GM18526 (cell line): Measurements from ENCODE around the gene RIC8B.

Source experiments
- POLR2A ChIP-seq: IDR thresholded peaks from 3 replicates; pipeline ENCODE4 v1.6.1; 2011; ENCODE audit not compliant: insufficient read length; ENCODE audit errors: extremely low read depth

The RIC8B gene

DNA sequence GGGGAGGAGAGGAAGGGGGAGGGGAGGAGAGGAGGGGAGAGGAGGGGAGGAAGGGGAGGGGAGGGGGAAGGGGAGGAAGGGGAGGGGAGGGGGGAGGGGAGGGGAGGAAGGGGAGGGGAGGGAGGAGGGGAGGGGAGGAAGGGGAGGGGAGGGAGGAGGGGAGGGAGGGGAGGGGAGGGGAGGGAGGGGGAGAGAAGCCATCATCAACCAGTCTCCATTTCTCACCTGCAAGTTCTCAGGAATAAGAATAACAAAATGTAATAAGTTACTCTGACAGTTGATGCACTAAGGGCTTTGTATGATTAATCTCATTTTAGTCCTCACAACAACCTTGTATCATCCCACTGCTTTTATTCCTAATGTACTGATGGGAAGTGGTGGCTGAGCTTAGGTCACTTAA is 122.1 kb downstream of the RIC8B start:
- TF ChIP-seq POLR2A, result no peak

GRCh38 chr12:106897082-106897481 is 122.6 kb downstream of the RIC8B start:
- no peak for TF ChIP-seq POLR2A

DNA sequence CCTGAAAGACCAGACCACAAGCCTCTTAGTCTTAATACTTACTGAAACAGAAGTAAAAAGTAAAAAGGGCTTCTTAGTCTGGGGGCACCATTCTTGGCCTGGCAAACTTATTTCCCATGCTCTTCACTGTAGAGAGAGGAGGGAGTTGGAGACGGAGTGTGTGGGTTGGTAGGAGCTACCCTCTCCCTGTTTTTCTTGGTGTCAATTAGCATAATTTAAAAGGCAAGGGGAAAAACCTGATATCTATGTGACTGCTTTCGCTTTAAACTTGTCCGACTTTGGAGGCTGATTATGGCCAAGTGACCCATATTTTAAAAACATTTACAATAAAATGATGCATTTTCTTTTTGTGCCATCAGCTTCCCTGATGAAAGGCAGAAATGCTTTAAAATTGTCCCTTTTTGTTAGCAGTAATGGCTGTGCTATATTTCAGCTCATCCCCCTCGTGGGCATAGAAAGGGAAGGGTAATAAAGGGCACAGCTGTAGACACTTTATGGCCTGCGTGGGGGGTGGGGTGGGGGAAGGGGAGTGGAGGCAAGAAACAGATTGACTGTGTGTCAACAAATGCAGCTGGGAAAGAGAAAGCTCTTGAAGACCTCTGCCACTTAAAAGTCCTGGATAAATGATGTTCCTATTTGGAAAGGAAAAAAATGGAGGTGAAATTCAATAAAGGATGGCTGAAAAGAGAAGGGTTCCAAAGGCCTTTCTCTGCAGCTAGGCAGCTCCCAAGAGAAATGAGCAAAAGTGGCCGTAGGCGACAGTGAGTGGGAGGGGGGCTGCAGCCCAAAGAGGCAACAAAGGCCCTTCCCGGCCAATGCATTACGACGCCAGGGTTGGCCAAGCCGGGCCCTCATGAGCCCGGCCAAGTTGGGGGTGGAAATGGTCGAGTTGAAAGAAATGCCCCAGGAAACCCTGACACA is 123.8 kb downstream of the RIC8B start:
- no peak for TF ChIP-seq POLR2A

DNA sequence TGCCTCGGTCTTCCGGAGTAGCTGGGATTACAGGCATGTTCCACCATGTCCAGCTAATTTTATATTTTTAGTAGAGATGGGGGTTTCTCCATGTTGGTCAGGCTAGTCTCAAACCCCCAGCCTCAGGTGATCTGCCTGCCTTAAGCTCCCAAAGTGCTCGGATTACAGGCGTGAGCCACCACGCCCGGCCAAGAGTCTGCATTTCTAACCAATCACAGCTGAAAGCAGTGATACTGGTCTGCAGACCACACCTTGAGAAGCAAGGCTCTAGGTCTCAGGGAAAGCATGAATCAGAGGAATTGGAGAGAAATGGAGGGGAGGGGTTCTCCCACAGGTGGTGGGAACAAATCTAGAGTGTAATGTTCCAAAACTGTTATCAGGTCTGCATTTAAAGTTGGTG is 126.1 kb downstream of the RIC8B start:
- TF ChIP-seq POLR2A, result no peak

- no peak for TF ChIP-seq POLR2A
Observed at GRCh38 chr12:106901276-106901675, 126.8 kb downstream of the RIC8B start.

GRCh38 chr12:106902053-106902452 is 127.6 kb downstream of the RIC8B start:
- TF ChIP-seq POLR2A, result no peak

DNA sequence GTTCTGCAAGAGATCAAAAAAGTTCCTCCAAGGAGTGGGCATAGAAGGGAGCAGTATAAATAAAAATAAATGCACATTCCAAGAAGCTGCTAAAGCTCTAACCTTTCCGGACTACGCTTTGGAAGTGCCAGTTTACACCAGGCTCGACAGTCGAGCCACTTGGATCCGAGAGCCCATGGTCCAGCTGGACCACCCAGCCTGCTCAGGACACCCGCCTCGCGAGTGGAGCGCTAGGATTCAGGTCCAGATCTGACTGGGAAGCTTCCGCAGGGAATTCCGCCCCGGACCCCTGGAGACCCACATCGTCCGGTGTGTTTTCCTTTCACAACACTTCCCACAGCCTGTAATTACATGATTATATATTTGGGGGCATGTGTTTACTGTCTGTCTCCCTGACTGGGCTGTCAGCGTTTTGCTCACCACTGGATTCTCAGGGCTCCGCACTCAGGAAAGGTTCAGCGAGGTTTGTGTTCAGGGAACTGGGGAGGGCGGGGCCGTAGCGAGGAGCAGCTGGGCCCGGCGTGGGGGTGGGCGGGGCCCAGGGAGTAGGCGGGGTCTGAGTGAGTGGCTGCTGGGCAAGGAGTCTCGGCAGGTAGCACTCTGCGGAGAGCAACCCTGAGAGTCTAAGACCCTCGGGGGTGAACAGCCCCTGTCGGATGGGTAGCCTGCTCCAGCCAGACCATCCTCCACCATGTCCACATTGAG is 128.9 kb downstream of the RIC8B start:
- no peak for TF ChIP-seq POLR2A

DNA sequence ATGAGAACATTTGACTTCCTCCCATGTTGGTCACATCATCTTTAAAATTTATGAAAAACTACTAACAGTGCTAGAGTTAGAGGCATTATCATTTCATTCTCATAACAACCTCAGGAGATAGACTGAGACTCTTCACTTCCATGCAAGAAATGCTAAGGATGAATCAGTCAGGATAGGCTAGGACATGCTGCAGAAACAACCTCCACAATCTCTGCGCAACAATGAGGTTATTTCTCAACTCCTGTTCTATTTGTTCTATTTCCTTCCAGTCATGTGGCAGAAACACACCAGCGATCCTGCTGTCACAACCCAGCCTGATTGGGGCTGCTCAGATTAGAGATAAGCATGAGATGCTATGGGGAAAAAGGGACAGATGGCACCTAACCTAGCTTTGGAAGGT is 132.2 kb downstream of the RIC8B start:
- TF ChIP-seq POLR2A, result no peak

DNA sequence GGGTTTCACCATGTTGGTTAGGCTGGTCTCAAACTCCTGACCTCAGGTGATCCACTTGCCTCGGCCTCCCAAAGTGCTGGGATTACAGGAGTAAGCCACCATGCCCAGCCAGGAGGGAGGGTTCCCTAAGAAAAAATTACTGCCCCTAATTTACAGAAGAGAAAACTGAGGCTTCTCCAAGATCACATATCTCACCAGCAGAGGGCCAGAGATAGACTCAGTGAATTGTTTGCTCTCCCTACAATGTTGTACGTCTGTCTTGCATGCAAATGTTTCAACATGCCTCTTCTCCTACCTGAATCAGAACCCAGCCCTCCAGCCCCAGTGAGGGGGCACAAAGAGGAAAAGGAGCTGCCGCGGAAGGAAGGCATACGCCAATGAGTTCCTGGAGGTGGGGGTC is 132.9 kb downstream of the RIC8B start:
- TF ChIP-seq POLR2A, result no peak

GRCh38 chr12:106907846-106908245 is 133.4 kb downstream of the RIC8B start:
- TF ChIP-seq POLR2A, result no peak

GRCh38 chr12:106908561-106908960 is 134.1 kb downstream of the RIC8B start:
- TF ChIP-seq POLR2A, result no peak

GRCh38 chr12:106910202-106910601 is 135.7 kb downstream of the RIC8B start:
- no peak for TF ChIP-seq POLR2A

DNA sequence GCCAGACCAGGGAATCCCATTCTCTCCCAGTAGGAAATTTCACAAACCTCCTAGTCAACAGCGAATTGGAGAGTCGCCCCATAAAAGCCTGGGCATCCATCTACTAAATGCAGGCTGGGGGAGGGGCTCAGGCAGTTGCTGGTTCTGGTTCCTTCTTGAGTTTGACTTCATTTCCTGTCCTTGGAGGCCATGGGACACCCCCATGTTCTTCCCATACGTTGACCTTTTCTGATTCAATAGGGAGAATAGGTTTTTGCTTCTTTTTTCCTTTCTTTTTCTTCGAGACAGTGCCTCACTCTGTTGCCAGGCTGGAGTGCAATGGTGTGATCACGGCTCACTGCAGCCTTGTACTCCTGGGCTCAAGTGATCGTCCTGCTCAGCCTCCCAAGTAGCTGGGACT is 137.1 kb downstream of the RIC8B start:
- TF ChIP-seq POLR2A, result no peak

DNA sequence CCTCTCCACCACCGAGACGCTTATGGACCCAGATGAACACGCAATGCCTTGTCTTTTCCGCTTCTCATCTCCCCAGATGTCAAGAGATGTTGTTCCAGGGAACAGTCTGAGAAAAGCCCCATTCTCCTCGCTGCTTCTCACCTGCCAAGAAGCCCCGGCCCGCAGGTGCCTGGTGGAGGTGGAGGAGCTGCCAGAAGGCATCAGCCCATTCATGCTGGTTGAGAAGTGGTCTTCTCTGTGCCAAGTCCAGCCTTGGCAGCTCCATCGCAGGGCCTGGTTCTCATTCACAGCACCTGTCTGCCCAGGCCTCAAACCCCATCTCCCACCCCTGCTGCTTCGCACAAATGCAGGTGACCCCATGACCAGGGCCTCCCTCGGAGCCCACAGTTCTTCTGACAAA is 139.0 kb downstream of the RIC8B start:
- no peak for TF ChIP-seq POLR2A

- no peak for TF ChIP-seq POLR2A
Observed at GRCh38 chr12:106914796-106915634, 140.5 kb downstream of the RIC8B start.
